GM19239 (cell line): Measurements from ENCODE around the gene PKD2L2.
"Not testable (repeated sequence)": the region's sequence is repeated elsewhere in the genome, so short reads cannot be mapped to it uniquely, and the experiment has no call there.

Experiments
- DNase-seq: peaks from one replicate; pipeline ENCODE4 v3.0.0; 2011; ENCODE audit warnings: low spot score; ENCODE audit not compliant: insufficient read length
- FAIRE-seq: peaks from 2 replicates; lab custom pipeline; 2011; peaks lifted over from hg19 to GRCh38; lab: Jason Lieb, UNC

The PKD2L2 gene

GRCh38 chr5:137944280-137944679 is 55.0 kb downstream of the PKD2L2 start:
- not testable (repeated sequence) for DNase-seq, FAIRE-seq

- DNase-seq (no peak), FAIRE-seq (no peak)
Measured at GRCh38 chr5:137945825-137946224, 56.6 kb downstream of the PKD2L2 start.

GRCh38 chr5:137954131-137954879 is 65.0 kb downstream of the PKD2L2 start:
- DNase-seq: no peak
- no peak for FAIRE-seq

- no peak for DNase-seq
- FAIRE-seq: no peak
Measured at GRCh38 chr5:137957948-137958347, 68.7 kb downstream of the PKD2L2 start.

GRCh38 chr5:137959488-137959887 is 70.2 kb downstream of the PKD2L2 start:
- no peak for DNase-seq
- no peak for FAIRE-seq

- DNase-seq (no peak), FAIRE-seq (no peak)
Measured at GRCh38 chr5:137960141-137960540, 70.9 kb downstream of the PKD2L2 start.

- FAIRE-seq (no peak), DNase-seq (no peak)
Measured at GRCh38 chr5:137960819-137961218, 71.6 kb downstream of the PKD2L2 start.

- FAIRE-seq, DNase-seq: not testable (repeated sequence)
Measured at GRCh38 chr5:137970384-137970783, 81.1 kb downstream of the PKD2L2 start.

GRCh38 chr5:137975208-137975607 is 86.0 kb downstream of the PKD2L2 start:
- FAIRE-seq: no peak

GRCh38 chr5:137989419-137989818 is 100.2 kb downstream of the PKD2L2 start:
- DNase-seq: no peak

More at GRCh38 chr5:137975208-137975607, 86.0 kb downstream of the PKD2L2 start:
- no peak for DNase-seq

More at GRCh38 chr5:137989419-137989818, 100.2 kb downstream of the PKD2L2 start:
- FAIRE-seq: no peak
